ENCODE measurements around the gene ADAMTS14.
"Not testable (repeated sequence)": the region's sequence is repeated elsewhere in the genome, so short reads cannot be mapped to it uniquely, and the experiment has no call there.

Gene ADAMTS14

GRCh38 chr10:70658582-70659136 is 13.6 kb upstream of the ADAMTS14 start:
- no peak for DNase-seq

- DNase-seq, result no peak
Observed at GRCh38 chr10:70659306-70659705, 13.0 kb upstream of the ADAMTS14 start.

- no peak for DNase-seq
Observed at GRCh38 chr10:70660722-70661121, 11.6 kb upstream of the ADAMTS14 start.

DNA sequence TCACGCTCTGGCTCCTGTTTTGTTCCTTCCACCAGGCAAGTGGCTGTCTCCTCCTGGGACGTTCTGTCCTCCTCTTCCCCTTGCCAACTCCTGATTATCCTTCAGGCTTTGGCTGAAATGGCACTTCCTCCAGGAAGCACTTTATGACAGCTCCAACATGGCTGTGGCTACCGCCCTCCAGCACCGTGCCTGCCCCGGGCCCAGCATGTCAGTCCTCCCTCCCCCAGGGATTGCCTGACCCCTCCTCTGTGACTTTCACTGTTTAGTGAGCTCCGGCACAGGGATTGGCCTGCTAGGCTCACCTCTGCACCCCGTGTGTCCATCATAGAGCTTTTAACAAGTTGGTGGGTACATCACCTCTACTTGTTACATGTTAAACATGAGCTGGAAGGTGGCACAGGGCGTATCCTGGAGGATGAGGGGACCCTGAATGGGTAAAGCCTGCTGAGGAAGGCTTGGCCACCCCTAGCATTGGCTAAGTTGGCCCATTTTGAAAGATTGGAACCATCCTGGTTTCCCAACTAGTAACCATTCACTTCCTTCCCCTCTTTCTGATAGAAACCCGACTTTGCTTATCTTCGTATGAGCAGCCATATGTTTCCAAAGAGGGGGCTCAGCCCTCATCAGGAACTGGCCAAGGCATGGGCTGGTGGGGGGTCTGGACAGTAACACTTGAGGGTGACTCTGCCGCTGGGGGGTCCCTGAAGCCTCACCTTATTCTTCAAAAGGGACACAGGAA is 10.5 kb upstream of the ADAMTS14 start:
- no peak for DNase-seq

- DNase-seq, result no peak
Observed at GRCh38 chr10:70662362-70663220, 9.7 kb upstream of the ADAMTS14 start.

DNA sequence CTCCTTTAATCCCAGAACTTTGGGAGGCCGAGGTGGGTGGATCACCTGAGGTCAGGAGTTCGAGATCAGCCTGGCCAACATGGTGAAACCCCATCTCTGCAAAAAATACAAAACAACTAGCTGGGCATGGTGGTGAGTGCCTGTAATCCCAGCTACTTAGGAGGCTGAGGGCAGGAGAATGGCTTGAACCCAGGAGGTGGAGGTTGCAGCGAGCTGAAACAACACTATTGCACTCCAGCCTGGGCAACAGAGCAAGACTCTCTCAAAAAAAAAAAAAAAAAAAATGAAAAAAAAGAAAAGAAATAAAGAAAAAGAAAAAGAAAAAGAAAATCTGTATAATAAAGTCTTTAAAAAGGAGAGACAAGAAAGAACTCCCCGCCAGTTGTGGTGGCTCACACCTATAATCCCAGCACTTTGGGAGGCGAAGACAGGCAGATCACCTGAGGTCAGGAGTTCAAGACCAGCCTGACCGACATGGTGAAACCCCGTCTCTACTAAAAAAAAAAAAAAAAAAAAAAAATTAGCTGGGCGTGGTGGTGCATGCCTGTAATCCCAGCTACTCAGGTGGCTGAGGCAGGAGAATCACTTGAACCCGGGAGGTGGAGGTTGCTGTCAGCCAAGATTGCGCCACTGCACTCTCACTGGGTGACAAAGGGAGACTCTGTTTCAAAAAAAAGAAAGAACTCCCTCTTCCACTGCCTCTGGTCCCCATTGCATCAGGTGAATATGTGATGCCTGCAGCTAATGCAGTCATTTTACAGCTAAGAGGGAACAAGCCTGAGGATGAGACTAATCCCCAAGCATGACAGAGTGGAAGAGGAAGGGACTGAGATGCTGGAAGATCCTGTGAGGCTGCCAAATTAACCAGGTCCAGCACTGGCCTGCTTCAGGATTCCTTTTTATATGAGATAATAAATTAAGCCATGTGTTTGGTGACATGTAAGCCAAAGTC is 8.6 kb upstream of the ADAMTS14 start:
- not testable (repeated sequence) for DNase-seq

DNA sequence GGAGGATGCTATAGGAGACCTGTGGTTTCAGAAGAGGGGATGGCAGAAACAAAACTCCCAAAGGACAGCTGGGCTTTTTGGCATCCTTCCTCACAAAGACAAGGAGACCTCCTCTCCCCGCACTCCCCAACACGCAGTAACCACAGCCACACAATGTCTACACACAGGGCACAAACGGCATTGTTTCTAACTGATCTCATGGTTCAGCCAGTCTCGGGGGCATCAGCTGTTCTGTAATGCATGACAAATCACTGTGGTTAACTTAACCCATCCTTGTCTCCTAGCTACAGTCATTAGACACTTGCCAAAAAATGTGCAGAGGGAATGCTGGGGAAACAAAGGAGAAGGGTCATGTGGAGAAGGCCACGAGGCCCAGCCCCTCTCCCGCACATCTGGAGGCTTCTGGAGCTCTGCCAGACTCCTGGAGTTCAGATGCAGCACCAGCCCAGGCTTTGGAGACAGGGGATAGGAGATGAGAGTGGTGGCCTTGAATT is 7.6 kb upstream of the ADAMTS14 start:
- DNase-seq, result peak; percentile 13

- DNase-seq, result no peak
Observed at GRCh38 chr10:70666960-70667798, 5.1 kb upstream of the ADAMTS14 start.

DNA sequence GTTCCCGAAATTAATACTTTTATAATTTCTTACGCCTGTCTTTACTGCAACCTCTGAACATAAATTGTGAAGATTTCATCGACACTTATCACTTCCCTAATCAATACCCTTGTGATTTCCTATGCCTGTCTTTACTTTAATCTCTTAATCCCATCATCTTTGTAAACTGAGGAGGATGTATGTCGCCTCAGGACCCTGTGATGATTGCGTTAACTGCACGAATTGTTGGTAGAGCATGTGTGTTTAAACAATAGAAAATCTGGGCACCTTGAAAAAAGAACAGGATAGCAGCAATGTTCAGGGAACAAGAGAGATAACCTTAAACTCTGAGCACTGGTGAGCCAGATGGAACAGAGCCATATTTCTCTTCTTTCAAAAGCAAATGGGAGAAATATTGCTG is 4.5 kb upstream of the ADAMTS14 start:
- DNase-seq, result not testable (repeated sequence)

DNA sequence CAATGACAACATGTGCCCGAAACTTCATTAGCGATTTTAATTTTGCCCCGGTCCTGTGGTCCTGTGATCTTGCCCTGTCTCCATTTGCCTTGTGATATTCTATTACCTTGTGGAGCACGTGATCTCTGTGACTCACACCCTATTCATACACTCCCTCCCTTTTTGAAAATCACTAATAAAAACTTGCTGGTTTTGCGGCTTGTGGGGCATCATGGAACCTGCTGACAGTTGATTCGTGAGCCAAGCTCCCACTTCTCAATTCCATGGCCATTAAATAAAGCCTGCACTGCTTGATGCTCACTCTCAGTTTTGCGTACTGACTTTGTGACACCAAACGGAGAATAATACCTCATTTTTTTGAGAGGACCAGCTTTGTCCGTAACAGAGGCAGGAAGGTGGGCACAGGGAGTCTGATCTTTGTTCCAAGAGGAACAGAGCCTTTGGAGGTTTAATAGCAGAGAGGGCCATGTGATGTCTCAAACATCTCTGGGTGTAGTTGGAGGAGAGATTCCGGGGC is 3.8 kb upstream of the ADAMTS14 start:
- no peak for DNase-seq

GRCh38 chr10:70669015-70669414 is 3.3 kb upstream of the ADAMTS14 start:
- DNase-seq, result no peak

DNA sequence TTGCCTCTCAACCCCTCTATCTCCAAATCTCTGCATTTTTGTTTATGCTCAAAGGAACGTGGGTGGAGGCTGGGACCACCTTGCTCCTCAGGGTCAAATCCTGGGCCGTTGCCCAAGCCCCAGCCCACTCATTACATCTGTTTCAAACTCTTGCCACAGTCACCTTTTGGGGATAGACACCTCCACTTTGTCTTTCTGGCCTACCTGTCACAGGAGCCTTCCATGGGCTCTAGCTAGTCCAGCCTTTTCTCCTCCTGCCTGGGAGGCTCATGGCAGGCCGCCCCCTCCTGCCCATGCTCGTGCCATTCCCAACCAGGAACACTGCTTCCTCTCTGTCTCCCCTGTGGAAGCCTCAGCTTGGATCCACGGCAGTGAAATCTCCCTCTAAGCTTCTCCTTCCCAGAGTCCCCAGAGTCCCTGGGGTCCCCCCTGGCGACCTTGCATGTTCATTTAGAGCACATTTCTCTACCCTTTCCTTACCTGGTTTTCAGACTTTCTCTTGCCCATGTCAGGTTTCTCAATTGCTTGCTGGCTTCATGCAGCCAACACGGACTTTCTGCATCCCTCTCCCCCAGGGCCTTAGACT is 2.5 kb upstream of the ADAMTS14 start:
- DNase-seq, result no peak

GRCh38 chr10:70671619-70672164 is 614 bp upstream of the ADAMTS14 start:
- DNase-seq, result no peak

GRCh38 chr10:70673043-70673928 is 980 bp downstream of the ADAMTS14 start:
- no peak for DNase-seq

DNA sequence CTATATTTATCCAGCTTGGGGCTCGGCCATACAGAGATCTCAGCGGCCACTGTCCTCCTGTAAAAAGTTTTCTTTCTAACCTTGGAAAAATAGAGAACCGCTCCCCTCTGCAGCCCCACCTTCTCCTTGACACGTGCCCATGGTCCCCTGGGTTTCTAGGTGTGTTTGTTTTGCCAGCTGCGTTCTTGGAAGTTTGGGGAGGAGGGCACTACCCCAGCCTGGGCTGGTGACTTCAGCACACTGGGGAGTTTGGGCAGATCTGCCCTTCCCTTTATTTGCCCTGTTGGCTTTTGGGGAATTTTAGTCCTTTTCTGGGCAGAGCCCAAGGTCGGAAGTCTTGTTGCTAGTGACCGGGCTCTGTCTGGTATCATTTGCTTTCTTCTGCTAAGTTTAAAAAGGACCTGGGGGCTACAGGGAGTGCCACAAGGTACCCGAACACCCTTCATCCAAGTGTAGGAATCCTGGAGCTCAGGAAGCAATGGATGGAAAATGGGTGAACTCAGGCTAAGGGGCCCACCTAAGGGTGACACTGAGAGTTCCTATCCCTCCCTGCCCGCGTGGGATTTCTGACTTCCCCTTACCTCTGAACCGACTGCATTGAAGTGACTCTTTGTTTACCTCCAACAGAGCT is 1.7 kb downstream of the ADAMTS14 start:
- DNase-seq, result no peak

- no peak for DNase-seq
Observed at GRCh38 chr10:70674560-70675495, 2.5 kb downstream of the ADAMTS14 start.

DNA sequence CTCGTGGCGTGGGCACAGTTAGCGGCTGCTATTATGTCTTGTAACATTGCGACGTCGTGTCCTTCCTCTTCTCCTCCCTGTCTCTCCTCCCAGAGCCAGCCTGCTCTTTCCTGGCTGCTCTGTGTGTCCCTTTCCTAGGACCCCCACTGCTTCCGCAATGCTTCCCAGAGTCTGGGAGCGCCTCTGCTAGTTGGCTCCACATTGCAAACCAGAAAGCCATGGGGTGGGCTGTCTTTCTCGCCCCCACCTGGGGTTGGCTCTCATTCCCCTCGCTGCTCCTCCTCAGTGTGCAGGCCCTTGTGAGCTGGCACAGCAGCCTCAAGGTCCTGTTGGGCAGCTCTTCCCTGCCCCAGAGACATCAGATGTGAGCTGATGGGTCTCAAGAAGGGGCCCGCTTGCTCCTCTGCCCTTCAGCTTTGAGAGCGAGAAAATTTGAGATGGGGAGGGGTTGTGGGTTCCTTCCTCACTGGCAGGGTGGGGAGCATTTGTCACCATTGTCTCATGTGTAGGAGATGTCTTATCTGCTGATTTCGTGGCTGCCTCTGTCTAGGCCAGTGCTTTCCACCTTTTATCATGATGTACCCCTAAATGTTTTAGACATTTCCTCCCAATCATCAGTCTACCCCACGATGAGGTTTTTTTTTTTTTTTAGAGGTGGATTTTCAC is 3.3 kb downstream of the ADAMTS14 start:
- DNase-seq, result no peak

Measured in NCI-H1092 treated with DMSO at 0.1 percent for 48 hours (cell line).